DMS114 treated with DMSO at 0.1 percent for 48 hours (cell line): ENCODE results near the gene XRCC6.
A peak's percentile ranks its signal among the peaks of the same experiment; 100 is the strongest.
"Not testable (repeated sequence)": the region's sequence is repeated elsewhere in the genome, so short reads cannot be mapped to it uniquely, and the experiment has no call there.

Source experiments
- DNase-seq: peaks from one replicate; lab custom pipeline; 2025; ENCODE audit not compliant: unreplicated experiment; lab: John Stamatoyannopoulos, UW

Gene XRCC6

DNA sequence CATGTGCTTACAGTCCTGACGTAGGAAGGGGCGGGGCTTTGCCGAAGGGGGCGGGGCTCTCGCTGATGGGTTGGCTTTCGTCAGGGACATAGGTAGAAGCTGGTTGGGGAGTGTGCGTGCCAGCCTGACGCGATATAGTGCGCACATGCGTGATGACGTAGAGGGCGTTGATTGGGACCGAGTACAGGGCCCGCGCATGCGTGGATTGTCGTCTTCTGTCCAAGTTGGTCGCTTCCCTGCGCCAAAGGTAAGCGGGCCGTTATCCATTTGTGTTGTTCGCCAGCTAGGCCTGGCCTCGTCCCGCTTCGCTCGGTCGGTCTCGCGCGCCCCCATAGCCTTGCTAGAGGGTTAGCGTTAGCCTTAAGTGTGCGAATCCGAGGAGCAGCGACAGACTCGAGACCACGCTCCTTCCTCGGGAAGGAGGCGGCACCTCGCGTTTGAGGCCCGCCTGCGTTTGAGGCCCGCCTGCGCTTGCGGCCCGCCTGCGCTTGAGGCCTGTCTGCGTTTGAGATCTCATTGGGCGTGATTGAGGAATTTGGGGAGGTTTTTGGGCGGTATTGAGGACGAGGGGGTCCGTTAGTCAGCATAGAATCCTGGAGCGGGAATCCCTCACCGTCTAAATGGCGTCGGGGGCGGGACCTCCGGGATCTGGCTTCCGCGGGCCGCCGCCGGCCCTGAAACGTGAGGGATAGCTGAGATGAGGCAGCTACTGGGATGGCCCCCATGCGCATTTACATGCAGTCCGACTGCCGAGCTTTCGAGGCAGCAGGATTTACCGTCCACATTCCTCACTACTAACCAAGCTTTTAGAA is at the start of gene XRCC6:
Gene XRCC6, plus strand, starts transcription at position 197 of the 812 bp plus-strand sequence. CDS start 710 bp downstream, outside the sequence.
- DNase-seq: peak; percentile 97

DNA sequence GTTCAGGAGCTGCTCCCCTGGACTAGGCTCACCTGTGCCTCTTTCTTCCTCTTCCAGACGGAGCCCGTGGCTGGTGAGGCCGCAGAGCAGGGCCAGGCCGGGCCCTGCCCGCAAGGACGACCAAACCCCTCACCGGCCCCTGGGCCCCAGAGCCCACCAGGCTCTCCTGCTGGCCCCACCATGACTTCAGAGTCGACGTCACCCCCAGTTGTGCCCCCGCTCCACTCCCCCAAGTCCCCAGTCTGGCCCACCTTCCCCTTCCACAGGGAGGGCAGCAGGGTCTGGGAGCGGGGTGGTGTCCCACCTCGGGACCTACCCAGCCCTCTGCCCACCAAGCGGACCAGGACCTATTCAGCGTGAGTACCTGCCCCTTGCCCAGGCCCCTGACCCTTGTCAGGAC is 49.3 kb upstream of the XRCC6 start:
- no peak for DNase-seq

DNA sequence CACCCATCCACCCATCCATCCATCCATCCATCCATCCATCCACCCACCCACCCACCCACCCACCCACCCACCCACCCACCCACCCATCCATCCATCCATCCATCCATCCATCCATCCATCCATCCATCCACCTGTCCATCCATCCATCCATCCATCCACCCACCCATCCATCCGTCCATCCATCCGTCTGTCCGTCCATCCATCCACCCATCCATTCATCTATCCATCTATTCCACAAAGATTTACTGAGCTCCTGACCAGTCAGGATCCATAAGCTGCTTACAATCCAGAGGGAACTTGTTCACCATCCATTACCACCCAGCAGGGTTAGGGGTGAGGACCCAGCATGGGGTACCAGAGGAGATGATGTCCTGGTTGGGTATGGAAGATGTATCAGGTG is 48.8 kb upstream of the XRCC6 start:
- not testable (repeated sequence) for DNase-seq

DNA sequence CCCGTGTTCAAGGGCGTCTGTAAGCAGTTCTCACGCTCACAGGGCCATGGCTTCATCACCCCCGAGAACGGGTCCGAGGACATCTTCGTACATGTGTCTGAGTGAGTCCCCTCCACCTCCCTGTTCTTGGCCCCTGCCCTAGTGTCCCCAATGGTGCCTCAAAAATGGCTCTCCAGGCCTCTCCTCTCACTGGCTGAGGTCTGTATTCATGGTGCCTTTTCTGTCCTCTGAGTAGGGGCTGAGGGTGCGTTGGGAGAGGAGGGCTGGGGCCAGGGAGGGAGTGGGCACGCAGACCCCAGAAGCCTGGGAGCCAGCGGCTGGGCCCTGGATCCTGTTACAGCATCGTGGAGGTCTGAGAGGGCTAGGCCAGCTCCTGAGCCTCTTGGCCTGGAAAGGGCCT is 47.4 kb upstream of the XRCC6 start:
- no peak for DNase-seq

GRCh38 chr22:41574847-41575381 is 46.2 kb upstream of the XRCC6 start:
- DNase-seq: no peak

DNA sequence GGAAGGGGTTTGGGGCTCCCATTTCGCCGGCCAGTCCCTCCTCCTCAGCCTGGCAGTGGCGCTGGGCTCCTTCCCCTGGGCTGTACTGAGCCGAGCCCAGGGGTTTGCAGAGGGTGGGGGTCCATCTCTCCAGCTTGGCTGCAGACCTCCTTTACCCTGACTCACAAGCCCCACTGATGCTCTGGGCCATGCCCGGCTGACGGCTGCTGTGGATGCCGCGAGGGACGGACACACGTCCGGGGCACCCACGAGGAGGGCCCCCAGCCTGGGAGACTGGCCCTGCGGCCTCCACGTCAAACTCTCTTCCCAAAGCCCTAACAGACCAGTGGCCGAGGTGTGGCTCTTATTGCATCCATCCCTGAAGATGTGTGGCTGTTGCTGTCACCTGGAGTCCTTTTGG is 45.6 kb upstream of the XRCC6 start:
- DNase-seq: no peak

GRCh38 chr22:41576877-41577276 is 44.2 kb upstream of the XRCC6 start:
- DNase-seq: peak; percentile 43

GRCh38 chr22:41578114-41578513 is 43.0 kb upstream of the XRCC6 start:
- DNase-seq: no peak

DNA sequence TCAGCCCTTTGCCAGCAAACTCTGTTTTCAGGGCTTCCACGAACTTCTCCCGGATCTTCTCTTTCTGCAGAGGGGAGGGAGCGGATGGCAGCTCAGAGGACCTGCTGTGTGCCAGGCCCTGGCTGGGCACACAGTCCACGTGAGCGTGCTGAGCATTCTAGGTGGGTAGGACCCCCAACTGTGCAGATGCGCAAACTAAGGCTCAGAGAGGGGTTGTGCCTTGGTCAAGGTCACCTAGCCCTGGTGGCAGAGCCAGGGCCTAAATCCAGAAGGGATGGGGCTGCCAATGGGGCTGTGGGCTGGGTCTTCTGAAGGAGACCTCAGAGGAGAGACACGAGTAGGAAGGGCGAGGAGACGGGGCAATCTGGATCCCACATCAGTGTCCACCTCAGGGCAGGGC is 42.3 kb upstream of the XRCC6 start:
- DNase-seq: no peak

DNA sequence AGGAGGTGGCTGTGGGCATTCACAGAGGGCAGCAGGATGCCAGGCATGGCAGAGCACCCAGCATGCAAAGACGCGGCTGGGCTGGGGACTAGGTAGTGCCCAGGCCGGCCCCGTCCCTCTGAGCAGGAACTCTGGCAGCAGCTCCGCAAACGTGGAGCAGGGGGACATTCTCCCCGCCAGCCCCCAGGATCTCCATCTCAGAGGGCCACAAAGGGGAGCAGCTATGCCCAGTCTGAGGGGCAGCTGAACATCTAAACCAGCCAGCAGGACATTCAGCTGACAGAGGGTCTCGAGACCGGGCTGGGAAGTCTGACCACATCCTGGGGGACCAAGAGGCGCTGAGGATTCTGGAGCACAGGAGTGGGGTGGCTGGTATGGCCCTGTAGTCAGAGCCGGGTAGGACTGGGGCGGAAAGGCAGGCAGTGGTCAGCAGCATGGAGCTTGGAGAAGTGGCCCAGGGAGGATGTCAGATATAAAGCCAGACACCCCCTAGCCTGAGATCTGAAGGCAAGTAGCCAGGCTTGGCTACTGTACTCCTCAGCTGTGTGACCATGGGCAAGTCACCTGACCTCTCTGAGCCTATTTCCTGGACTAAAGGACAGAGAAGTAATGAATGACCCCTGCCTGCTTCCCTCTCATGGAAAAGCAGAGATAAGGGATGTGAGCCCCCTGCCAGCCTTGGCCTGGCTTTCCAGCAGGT is 41.6 kb upstream of the XRCC6 start:
- no peak for DNase-seq

GRCh38 chr22:41579997-41580355 is 41.1 kb upstream of the XRCC6 start:
- DNase-seq: no peak

- DNase-seq: no peak
Observed at GRCh38 chr22:41582694-41583093, 38.4 kb upstream of the XRCC6 start.

DNA sequence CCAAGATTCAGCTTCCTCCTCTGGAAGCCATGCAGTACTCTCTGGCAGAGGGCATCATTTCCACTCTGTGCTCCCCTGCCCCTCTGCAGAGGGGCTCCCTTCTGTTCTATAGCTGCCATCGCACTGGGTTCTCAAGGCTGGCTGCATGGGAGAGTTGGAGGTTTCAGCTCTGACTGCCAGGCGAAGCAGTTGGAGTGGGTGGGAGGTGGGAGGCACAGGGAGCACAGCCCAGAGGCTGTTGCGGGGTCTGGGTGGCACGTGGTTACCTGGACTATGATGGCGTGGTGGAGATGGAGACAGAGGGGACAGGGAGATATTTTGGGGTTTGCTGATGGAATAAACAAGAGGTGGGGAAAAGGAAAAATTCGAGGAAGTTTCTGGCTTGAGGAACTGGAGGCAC is 36.2 kb upstream of the XRCC6 start:
- DNase-seq: no peak

GRCh38 chr22:41585898-41586297 is 35.2 kb upstream of the XRCC6 start:
- no peak for DNase-seq

GRCh38 chr22:41587347-41587723 is 33.8 kb upstream of the XRCC6 start:
- DNase-seq: no peak

DNA sequence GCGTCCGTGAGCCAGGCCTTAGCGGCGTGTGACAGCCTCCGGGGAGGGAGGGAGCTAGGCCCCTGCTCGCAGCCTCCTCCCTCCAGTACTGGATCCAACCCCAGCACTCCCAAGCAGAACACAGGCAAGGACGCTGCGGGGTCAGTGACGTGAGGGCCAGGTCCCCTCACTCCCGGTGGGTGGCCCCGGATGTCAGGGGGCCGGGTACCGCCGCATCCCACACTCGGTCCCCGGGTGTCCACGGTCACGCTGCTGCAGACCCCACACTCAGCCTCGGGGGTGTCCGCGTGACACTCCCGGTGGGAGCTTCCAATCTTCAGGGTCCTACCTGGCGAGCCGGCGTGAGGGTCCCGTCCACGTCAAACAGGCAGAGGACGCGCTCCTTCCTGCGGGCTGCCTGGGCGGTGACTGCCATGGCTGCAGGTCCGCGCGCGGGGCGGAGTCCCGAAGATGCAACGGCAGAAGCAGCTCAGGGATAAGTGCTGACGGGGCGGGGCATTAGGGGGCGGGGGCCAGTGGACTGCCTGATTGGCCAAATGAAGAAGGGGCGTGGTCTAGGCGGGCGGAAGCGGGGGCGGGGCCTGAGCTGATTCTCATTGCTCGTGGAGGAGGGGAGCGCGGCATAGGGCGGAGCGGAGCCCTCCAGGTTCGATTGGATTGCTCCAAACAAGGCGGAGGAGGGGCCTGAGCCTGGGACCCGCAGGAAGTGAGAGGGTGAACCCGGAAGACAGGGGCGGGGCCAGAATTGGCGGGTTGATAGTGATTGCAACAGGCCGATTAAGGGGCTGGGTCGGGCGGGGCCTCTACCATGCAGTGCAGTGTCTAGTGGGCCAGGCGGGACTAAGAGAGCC is 31.5 kb upstream of the XRCC6 start, which contains the start of gene PMM1:
Gene PMM1, minus strand, starts transcription at position 450 of the 851 bp plus-strand sequence. Its CDS starts 35 bp downstream, at position 415.
- peak; percentile 96 for DNase-seq

GRCh38 chr22:41593336-41593960 is 27.6 kb upstream of the XRCC6 start:
- not testable (repeated sequence) for DNase-seq

DNA sequence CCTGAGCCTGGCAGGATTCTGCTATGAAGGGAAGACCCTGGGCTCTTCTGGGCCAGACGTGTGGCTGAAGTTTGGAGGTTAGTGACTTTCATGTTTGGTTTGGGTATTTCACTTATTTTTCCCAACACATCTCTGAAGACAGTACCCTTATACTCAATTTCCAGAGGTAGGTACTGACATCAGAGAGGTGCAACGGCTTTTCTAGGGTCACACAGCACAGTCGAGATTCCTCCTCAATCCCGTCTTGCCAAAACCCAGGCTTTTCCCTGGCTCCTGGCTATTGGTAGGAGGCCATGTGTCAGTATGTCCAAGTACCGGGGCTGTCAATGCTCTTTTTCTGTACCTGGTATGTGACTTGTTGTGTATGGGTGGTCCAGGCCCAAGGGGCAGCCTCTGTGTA is 25.4 kb upstream of the XRCC6 start:
- no peak for DNase-seq

GRCh38 chr22:41596776-41597634 is 24.1 kb upstream of the XRCC6 start:
- no peak for DNase-seq

- DNase-seq: no peak
Observed at GRCh38 chr22:41597635-41597953, 23.5 kb upstream of the XRCC6 start.
